Measurements from ENCODE around the gene ABHD4.

GRCh38 chr14:22589096-22589839, 8.8 kb upstream of the ABHD4 start, which contains the start of gene DAD1:
- TF ChIP-seq CTCF (conservative IDR thresholded peaks at IDR 0.05; ENCODE audit: low read length) (no peak), EZH2phosphoT487 (IDR thresholded peaks at IDR 0.05; ENCODE audit: borderline replicate concordance) (no peak)
